K562 (cell line): ENCODE measurements around the gene NUP153.
A peak's percentile ranks its signal among the peaks of the same experiment; 100 is the strongest.

ENCODE experiments used
- BRCA1 ChIP-seq, 2 experiments: fragments of 450-650 bp in 1 of 2; sonication (generic) in 1 of 2; formaldehyde crosslinking in 1 of 2; IDR thresholded peaks; 2 replicates each; pipeline versions ENCODE4 v1.5.0 to v1.6.1; 2017 to 2020; ENCODE audit warnings: mild to moderate bottlenecking in 1 of 2, missing genetic modification reagents in 1 of 2
- MYC ChIP-seq, 2 experiments: fragments of 250-450 bp in 1 of 2; sonication (Bioruptor Pico) in 1 of 2; IDR thresholded peaks; 2 replicates each; pipeline versions ENCODE4 v1.5.1 to v1.6.1; 2012 to 2021; ENCODE audit warnings: low read depth in 2 of 2, borderline replicate concordance in 1 of 2, improper control_type of control experiment in 1 of 2, low read length in 1 of 2, mild to moderate bottlenecking in 1 of 2, moderate library complexity in 1 of 2
- POLR2A ChIP-seq: fragments of 450-650 bp; conservative IDR thresholded peaks from 2 replicates; pipeline ENCODE4 v1.6.1; 2016
- POLR2AphosphoS2 ChIP-seq: IDR thresholded peaks from 2 replicates; pipeline ENCODE4 v1.6.1; 2012; ENCODE audit warnings: low read length, improper control_type of control experiment
- ZKSCAN3 ChIP-seq: fragments of 250-450 bp; sonication (Bioruptor Pico); IDR thresholded peaks from 2 replicates; pipeline ENCODE4 v1.4.0; 2020
- ZNF24 ChIP-seq: fragments of 450-650 bp; IDR thresholded peaks from 2 replicates; pipeline ENCODE4 v1.6.1; 2016
- ZNF274 ChIP-seq: IDR thresholded peaks from 2 replicates; pipeline ENCODE4 v1.6.1; 2011; ENCODE audit warnings: low read depth, mild to moderate bottlenecking, low read length, moderate library complexity, borderline replicate concordance
- ZNF584 ChIP-seq: fragments of 200-800 bp; sonication (Bioruptor generic); IDR thresholded peaks from 2 replicates; pipeline ENCODE4 v1.6.1; 2016; ENCODE audit warnings: low read depth, mild to moderate bottlenecking, missing genetic modification characterization, missing compliant biosample characterization
- TF ChIP-seq, protein P1 (sequence below): fragments of 450-650 bp; IDR thresholded peaks from 2 replicates; pipeline ENCODE4 v1.6.1; 2016

- TF ChIP-seq MYC (IDR thresholded peaks at IDR 0.05; ENCODE audit: low read depth, low read length) (peak; percentile 92), MYC (CRISPR knock-in tag; IDR thresholded peaks at IDR 0.05; ENCODE audit: borderline replicate concordance, low read depth) (peak; percentile 98), ZKSCAN3 (CRISPR knock-in tag) (no peak), ZNF584 (CRISPR knock-in tag) (no peak), ZNF274 (no peak), POLR2AphosphoS2 (no peak), BRCA1 (IDR thresholded peaks at IDR 0.05) (no peak), BRCA1 (CRISPR knock-in tag; IDR thresholded peaks at IDR 0.05) (0 out of 2 replicates have a peak, but pooled peaks have one; percentile 58), ZNF24 (no peak), POLR2A (peak; percentile 74)
- TF ChIP-seq, protein P1, sequence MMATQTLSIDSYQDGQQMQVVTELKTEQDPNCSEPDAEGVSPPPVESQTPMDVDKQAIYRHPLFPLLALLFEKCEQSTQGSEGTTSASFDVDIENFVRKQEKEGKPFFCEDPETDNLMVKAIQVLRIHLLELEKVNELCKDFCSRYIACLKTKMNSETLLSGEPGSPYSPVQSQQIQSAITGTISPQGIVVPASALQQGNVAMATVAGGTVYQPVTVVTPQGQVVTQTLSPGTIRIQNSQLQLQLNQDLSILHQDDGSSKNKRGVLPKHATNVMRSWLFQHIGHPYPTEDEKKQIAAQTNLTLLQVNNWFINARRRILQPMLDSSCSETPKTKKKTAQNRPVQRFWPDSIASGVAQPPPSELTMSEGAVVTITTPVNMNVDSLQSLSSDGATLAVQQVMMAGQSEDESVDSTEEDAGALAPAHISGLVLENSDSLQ = no peak
Measured at GRCh38 chr6:17705778-17706579, 746 bp downstream of the NUP153 start.
